ENCODE results near the gene BBX. TPM values are rescaled to one million over a fixed set of nuclear protein-coding genes. Genes with fewer than 3 reads are reported as not detected.

BBX gene
- total and polyA plus RNA-seq, 2 of the 13 experiments (the other 11 are each of a cell fraction or from before 2014, with no cell fraction given), result 13.7 to 23.2 TPM

GRCh38 chr3:107689355-107689754 is 166.6 kb downstream of the BBX start (continued):
- TF ChIP-seq FOXO1 (CRISPR knock-in tag; IDR thresholded peaks at IDR 0.05), result 0 out of 2 replicates have a peak, but pooled peaks have one; percentile 22
- no peak for TF ChIP-seq CREB3 (CRISPR knock-in tag; IDR thresholded peaks at IDR 0.05)
- no peak for TF ChIP-seq HDAC6 (IDR thresholded peaks at IDR 0.05; ENCODE audit: low read depth, low read length)
- no peak for TF ChIP-seq ZNF724P (CRISPR knock-in tag; IDR thresholded peaks at IDR 0.05; ENCODE audit: borderline replicate concordance)
- no peak for TF ChIP-seq AHR (CRISPR knock-in tag; IDR thresholded peaks at IDR 0.05)
- no peak for TF ChIP-seq ZNF570 (CRISPR knock-in tag; IDR thresholded peaks at IDR 0.05; ENCODE audit: borderline replicate concordance)
- TF ChIP-seq ZNF292 (CRISPR knock-in tag; IDR thresholded peaks at IDR 0.05; ENCODE audit: borderline replicate concordance, low read depth), result no peak
- TF ChIP-seq FOXK1 (CRISPR knock-in tag; IDR thresholded peaks at IDR 0.05; ENCODE audit: borderline replicate concordance, low read depth), result peak; percentile 31; the same call in 1 of the 2 replicates
- TF ChIP-seq, protein P1, sequence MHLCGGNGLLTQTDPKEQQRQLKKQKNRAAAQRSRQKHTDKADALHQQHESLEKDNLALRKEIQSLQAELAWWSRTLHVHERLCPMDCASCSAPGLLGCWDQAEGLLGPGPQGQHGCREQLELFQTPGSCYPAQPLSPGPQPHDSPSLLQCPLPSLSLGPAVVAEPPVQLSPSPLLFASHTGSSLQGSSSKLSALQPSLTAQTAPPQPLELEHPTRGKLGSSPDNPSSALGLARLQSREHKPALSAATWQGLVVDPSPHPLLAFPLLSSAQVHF (CRISPR knock-in tag; IDR thresholded peaks at IDR 0.05), result no peak
- no peak for TF ChIP-seq FOXK2 (IDR thresholded peaks at IDR 0.05)
- TF ChIP-seq ZSCAN25 (CRISPR knock-in tag; IDR thresholded peaks at IDR 0.05), result no peak
- TF ChIP-seq JUND (CRISPR knock-in tag; IDR thresholded peaks at IDR 0.05), result no peak
- TF ChIP-seq MED8 (CRISPR knock-in tag; IDR thresholded peaks at IDR 0.05; ENCODE audit: insufficient replicate concordance), result no peak
- TF ChIP-seq KDM2A (CRISPR knock-in tag; IDR thresholded peaks at IDR 0.05; ENCODE audit: borderline replicate concordance, low read depth), result no peak
- TF ChIP-seq ZNF160 (CRISPR knock-in tag; IDR thresholded peaks at IDR 0.05), result no peak
- peak; percentile 40; the same call in 1 of the 2 replicates for TF ChIP-seq BHLHE40 (IDR thresholded peaks at IDR 0.05; ENCODE audit: low read length)
- TF ChIP-seq TSC22D2 (CRISPR knock-in tag; IDR thresholded peaks at IDR 0.05; ENCODE audit: borderline replicate concordance), result no peak
- no peak for TF ChIP-seq IKZF1 (IDR thresholded peaks at IDR 0.05)
- no peak for TF ChIP-seq KLF15 (CRISPR knock-in tag; IDR thresholded peaks at IDR 0.05; ENCODE audit: borderline replicate concordance)
- TF ChIP-seq U2AF1 (optimal IDR thresholded peaks at IDR 0.05; ENCODE audit: low read depth, low read length), result no peak
- no peak for TF ChIP-seq ZMAT3 (CRISPR knock-in tag; conservative IDR thresholded peaks at IDR 0.05)
- TF ChIP-seq ARNT2 (CRISPR knock-in tag; IDR thresholded peaks at IDR 0.05; ENCODE audit: low read depth), result no peak
- TF ChIP-seq ZNF768 (CRISPR knock-in tag; IDR thresholded peaks at IDR 0.05), result no peak
- no peak for TF ChIP-seq TCF12 (IDR thresholded peaks at IDR 0.05)
- no peak for TF ChIP-seq TCF12 (CRISPR knock-in tag; IDR thresholded peaks at IDR 0.05)
- TF ChIP-seq ZSCAN30 (CRISPR knock-in tag; IDR thresholded peaks at IDR 0.05), result no peak
- no peak for TF ChIP-seq SMAD1 (CRISPR knock-in tag; IDR thresholded peaks at IDR 0.05; ENCODE audit: borderline replicate concordance, low read depth)
- TF ChIP-seq ZNF326 (CRISPR knock-in tag; IDR thresholded peaks at IDR 0.05; ENCODE audit: borderline replicate concordance), result no peak
- TF ChIP-seq MXD4 (CRISPR knock-in tag; IDR thresholded peaks at IDR 0.05), result no peak
- TF ChIP-seq RFX3 (CRISPR knock-in tag; IDR thresholded peaks at IDR 0.05), result no peak
- TF ChIP-seq, protein P2, sequence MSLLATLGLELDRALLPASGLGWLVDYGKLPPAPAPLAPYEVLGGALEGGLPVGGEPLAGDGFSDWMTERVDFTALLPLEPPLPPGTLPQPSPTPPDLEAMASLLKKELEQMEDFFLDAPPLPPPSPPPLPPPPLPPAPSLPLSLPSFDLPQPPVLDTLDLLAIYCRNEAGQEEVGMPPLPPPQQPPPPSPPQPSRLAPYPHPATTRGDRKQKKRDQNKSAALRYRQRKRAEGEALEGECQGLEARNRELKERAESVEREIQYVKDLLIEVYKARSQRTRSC (CRISPR knock-in tag; IDR thresholded peaks at IDR 0.05; ENCODE audit: low read depth), result no peak
- no peak for TF ChIP-seq ZFP36L2 (CRISPR knock-in tag; IDR thresholded peaks at IDR 0.05)
- TF ChIP-seq CBFB (CRISPR knock-in tag; IDR thresholded peaks at IDR 0.05), result no peak
- TF ChIP-seq ZNF44 (CRISPR knock-in tag; IDR thresholded peaks at IDR 0.05), result no peak
- TF ChIP-seq TMF1 (CRISPR knock-in tag; IDR thresholded peaks at IDR 0.05; ENCODE audit: low read depth), result no peak
